Epithelial cell of proximal tubule (primary cell): Measurements from ENCODE around the gene HOTAIR. TPM values are rescaled to one million over a fixed set of nuclear protein-coding genes. Genes with fewer than 3 reads are reported as not detected.

Source experiments
- DNase-seq: peaks from one replicate; pipeline ENCODE4 v3.0.0-alpha.2; 2011; ENCODE audit warnings: low read depth
- H3K4me3 ChIP-seq: 2 replicates; pipeline ENCODE4 v1.5.1; 2011; ENCODE audit warnings: low read depth, mild to moderate bottlenecking, low read length
- CTCF ChIP-seq: conservative IDR thresholded peaks from 2 replicates; pipeline ENCODE4 v1.5.1; 2012; ENCODE audit warnings: low read depth, mild to moderate bottlenecking, low read length
- total RNA-seq: library from RNA; depleted of rRNA; stranded (reverse); fragments of >200 nt; gene quantifications from 2 replicates; pipeline ENCODE4 v1.2.3, GENCODE V29; 2015

The HOTAIR gene
- total RNA-seq, 1 donor from 2014 or later, result not detected

GRCh38 chr12:53951577-53952334 is 23.0 kb downstream of the HOTAIR start:
- no peak overlapping the region for H3K4me3 ChIP-seq
- no peak for DNase-seq
- TF ChIP-seq CTCF, result no peak

- H3K4me3 ChIP-seq, result no peak overlapping the region
- TF ChIP-seq CTCF, result no peak
- DNase-seq, result no peak
Observed at GRCh38 chr12:53950789-53951576, 23.8 kb downstream of the HOTAIR start.

- no peak overlapping the region for H3K4me3 ChIP-seq
- TF ChIP-seq CTCF, result no peak
- no peak for DNase-seq
Observed at GRCh38 chr12:53950437-53950773, 24.3 kb downstream of the HOTAIR start.

- TF ChIP-seq CTCF, result no peak
- H3K4me3 ChIP-seq, result no peak overlapping the region
Observed at GRCh38 chr12:53949631-53950436, 24.9 kb downstream of the HOTAIR start.

GRCh38 chr12:53948650-53949593 is 25.8 kb downstream of the HOTAIR start:
- TF ChIP-seq CTCF, result no peak
- H3K4me3 ChIP-seq, result no peak overlapping the region
- DNase-seq, result no peak

More at GRCh38 chr12:53949631-53950436, 24.9 kb downstream of the HOTAIR start:
- DNase-seq, result no peak

GRCh38 chr12:53947743-53948142 is 27.0 kb downstream of the HOTAIR start:
- H3K4me3 ChIP-seq, result no peak overlapping the region
- DNase-seq, result no peak
- TF ChIP-seq CTCF, result no peak
